Right lobe of liver (tissue), 6 donors: ENCODE measurements around the gene NENF. TPM values are rescaled to one million over a fixed set of nuclear protein-coding genes. Genes with fewer than 3 reads are reported as not detected.
A peak's percentile ranks its signal among the peaks of the same experiment; 100 is the strongest.
"Not testable (repeated sequence)": the region's sequence is repeated elsewhere in the genome, so short reads cannot be mapped to it uniquely, and the experiment has no call there.

Experiments used
- ATAC-seq, 4 donors: fragments of 200-7000 bp; cut with Tn5 transposase; one replicate each; pipeline ENCODE4 v1.9.1; 2020; ENCODE audit warnings: mild to moderate bottlenecking in 4 of 4, moderate library complexity in 4 of 4
- DNase-seq, 3 donors: peaks; one replicate each; pipeline ENCODE4 v3.0.0-alpha.2; 2020
- H3K27ac ChIP-seq, 3 donors: fragments of 200-600 bp; one replicate each; pipeline ENCODE4 v1.8.0; 2022
- H3K27me3 ChIP-seq, 2 donors: fragments of 200-600 bp; one replicate each; pipeline ENCODE4 v1.8.0; 2022
- H3K36me3 ChIP-seq, 4 donors: fragments of 200-600 bp; sonication (generic) in 1 of 4; one replicate each; pipeline versions ENCODE4 v1.5.1 to v1.8.0; 2017 to 2022; ENCODE audit warnings: control low read depth in 1 of 4
- H3K4me1 ChIP-seq, 4 donors: fragments of 200-600 bp; sonication (generic) in 1 of 4; one replicate each; pipeline versions ENCODE4 v1.5.1 to v1.8.0; 2017 to 2022; ENCODE audit warnings: control low read depth in 1 of 4
- H3K4me3 ChIP-seq, 3 donors: fragments of 200-600 bp; one replicate each; pipeline ENCODE4 v1.8.0; 2022
- H3K9me3 ChIP-seq, 4 donors: fragments of 200-600 bp; sonication (generic) in 1 of 4; one replicate each; pipeline versions ENCODE4 v1.5.1 to v1.8.0; 2017 to 2022; ENCODE audit warnings: control low read depth in 1 of 4
- POLR2A ChIP-seq: fragments of 450-650 bp; IDR thresholded peaks from one replicate; pipeline ENCODE4 v1.6.1; 2017; ENCODE audit warnings: antibody characterized with exemption, mild to moderate bottlenecking
- WGBS: methylation state at CpG from one replicate; pipeline ENCODE4 v1.1.6; 2018; ENCODE audit warnings: low coverage, low lambda C conversion rate; ENCODE audit not compliant: insufficient coverage; ENCODE audit errors: missing lambda C conversion rate; 5-methylcytosine and 5-hydroxymethylcytosine counted together
- intact Hi-C, 2 donors: fragments of 100-400 bp; cut with DNase I; formaldehyde crosslinking; loops; one replicate each; pipeline versions ENCODE4 v1.11.2 to v1.14.1; 2022
- long read RNA-seq: library from polyadenylated mRNA; unstranded; transcript quantifications from one replicate; pipeline ENCODE4 v2.0.0, GENCODE V29; 2019
- total RNA-seq, 6 experiments: library from RNA; depleted of rRNA in 2 of 6; stranded (reverse); fragments of >200 nt in 2 of 6; fragmentation: NEBNext Ultra II Directional in 3 of 6; extraction: Animal tissue kit (Norgen Biotek cat#: 25700) in 3 of 6; gene quantifications; one replicate each; pipeline versions ENCODE4 v1.1.0 to v1.2.4, GENCODE V29; 2016 to 2023
- TF ChIP-seq, protein P1 (sequence below), 4 donors: fragments of 200-600 bp in 3 of 4; fragments of 450-650 bp in 1 of 4; IDR thresholded peaks; one replicate each; pipeline versions ENCODE4 v1.5.1 to v1.8.0; 2016 to 2022; ENCODE audit warnings: antibody characterized with exemption in 4 of 4, mild to moderate bottlenecking in 2 of 4
- donor health status: DM: no; HTN: yes; CAD: no.
- donor health status: DM: no; HTN: no; CAD: no.
- donor health status: DM: no; HTN: no; CAD: no.
- donor health status: DM: no; HTN: yes; CAD: no.
- donor health status: DM: no; HTN: yes; CAD: no.

NENF gene
- total RNA-seq: 10 to 100 TPM; 23.0 to 49.0 (median 27.9) TPM
- long read RNA-seq, partial matches to known transcripts: 1 of 3 reads
- long read RNA-seq, other reads (novel, unspliced or antisense): 0 of 3 reads

DNA sequence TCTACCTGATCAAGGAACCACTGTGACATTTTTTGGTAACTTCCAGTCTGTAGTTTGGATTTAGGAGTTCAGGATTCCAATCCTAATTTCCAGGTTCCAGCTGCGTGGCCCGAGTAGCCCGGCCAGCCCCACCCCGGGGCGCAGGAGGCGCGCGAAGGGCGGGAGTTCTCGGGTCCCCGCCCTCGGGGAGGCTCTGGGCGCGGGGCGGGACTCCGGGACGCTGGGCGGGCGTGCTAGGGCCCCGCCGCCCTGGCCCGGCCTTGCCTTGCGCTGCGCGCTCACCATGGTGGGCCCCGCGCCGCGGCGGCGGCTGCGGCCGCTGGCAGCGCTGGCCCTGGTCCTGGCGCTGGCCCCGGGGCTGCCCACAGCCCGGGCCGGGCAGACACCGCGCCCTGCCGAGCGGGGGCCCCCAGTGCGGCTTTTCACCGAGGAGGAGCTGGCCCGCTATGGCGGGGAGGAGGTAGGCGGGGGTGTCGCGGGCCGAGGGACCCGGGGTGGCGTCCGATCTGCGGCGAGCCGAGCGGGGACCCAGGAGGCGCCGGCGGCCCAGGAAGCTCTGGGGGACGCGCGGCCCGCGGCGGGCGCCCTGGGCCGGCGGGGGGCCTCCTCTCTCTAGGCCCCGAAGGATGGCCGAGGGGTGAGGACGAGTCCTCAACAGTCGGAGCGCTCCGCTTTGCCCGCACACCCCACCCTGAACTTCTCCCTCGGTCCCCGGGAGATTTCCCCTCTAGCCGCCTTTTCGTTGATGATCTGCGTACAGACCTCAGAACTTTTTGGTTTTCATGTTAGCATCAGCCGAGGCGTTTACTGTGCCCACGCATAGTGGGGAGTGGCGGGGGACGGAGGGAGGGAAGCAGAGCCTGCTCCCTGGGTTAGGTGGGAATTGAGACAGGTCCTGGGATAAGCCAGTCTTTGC lies at the start of gene NENF:
Gene NENF, plus strand, starts transcription at position 260 of the 916 bp plus-strand sequence. Its CDS starts 24 bp downstream, at position 284.
- ATAC-seq (peak; percentile 100), DNase-seq (peak; percentile 87 to 89 (median 89))
- H3K4me1 ChIP-seq: peaks cover 0 to 5% (median 0%) of the 10 kb centered on the region in 4 donors
- H3K36me3 ChIP-seq: no peaks in the 10 kb centered on the region
- H3K27ac ChIP-seq: peak within 1 kb of the TSS; percentile 33 to 44 (median 38)
- TF ChIP-seq, protein P1, sequence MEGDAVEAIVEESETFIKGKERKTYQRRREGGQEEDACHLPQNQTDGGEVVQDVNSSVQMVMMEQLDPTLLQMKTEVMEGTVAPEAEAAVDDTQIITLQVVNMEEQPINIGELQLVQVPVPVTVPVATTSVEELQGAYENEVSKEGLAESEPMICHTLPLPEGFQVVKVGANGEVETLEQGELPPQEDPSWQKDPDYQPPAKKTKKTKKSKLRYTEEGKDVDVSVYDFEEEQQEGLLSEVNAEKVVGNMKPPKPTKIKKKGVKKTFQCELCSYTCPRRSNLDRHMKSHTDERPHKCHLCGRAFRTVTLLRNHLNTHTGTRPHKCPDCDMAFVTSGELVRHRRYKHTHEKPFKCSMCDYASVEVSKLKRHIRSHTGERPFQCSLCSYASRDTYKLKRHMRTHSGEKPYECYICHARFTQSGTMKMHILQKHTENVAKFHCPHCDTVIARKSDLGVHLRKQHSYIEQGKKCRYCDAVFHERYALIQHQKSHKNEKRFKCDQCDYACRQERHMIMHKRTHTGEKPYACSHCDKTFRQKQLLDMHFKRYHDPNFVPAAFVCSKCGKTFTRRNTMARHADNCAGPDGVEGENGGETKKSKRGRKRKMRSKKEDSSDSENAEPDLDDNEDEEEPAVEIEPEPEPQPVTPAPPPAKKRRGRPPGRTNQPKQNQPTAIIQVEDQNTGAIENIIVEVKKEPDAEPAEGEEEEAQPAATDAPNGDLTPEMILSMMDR (IDR thresholded peaks at IDR 0.05): no peak
- TF ChIP-seq POLR2A: peak; percentile 82
- intact Hi-C loops: no loop called here
- WGBS: 2% methylated on average over 22 of the region's 86 CpGs
- peak within 1 kb of the TSS; percentile 67 to 80 (median 71) for H3K4me3 ChIP-seq
- H3K27me3 ChIP-seq: no peaks in the 10 kb centered on the region
- no peaks in the 10 kb centered on the region for H3K9me3 ChIP-seq

GRCh38 chr1:212386029-212386428 lies 46.7 kb upstream of the NENF start:
- no peaks in the 10 kb centered on the region for H3K27me3 ChIP-seq

DNA sequence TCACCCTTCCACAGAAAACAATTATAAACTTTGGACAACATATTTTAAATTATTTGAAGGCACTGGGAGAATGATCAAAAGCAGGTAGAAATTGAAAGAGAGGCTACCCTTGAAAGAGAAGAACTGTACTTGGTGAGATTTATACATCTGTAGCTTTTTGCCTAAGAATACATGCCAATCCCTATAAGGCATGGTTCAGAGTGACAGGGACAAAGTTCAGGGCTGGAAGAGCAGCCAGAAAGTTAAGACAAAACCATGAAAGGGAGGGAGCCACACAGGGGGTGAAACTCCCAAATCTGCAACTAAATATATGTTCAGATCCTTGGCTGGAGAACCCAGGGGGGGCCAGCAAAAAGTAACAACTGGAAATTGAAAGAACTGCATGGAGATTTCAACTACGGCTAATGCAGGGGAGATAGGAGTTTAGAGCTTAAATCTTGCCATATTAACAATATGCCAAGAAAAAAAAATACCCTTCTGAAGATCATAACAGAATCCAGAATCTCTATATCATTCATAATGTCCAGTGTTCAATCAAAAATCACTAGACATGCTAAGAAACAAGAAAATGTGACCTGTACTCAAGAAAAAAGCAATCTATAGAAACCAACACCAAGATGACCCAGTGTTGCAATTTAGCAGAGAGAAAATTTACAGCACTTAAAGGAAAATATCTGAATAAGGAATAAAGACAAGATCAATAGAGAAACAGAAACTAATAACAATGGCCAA lies 43.6 kb upstream of the NENF start:
- Histone ChIP-seq H3K27ac (no peak overlapping the region), H3K9me3 (no peaks in the 10 kb centered on the region), H3K27me3 (no peaks in the 10 kb centered on the region), H3K4me1 (no peaks in the 10 kb centered on the region), H3K36me3 (no peaks in the 10 kb centered on the region), H3K4me3 (no peak overlapping the region)
- DNase-seq (no peak), ATAC-seq (no peak)
- TF ChIP-seq, protein P1 (IDR thresholded peaks at IDR 0.05): no peak
- TF ChIP-seq POLR2A: no peak
- no CpG with 5 or more reads among the region's 1 CpG for WGBS
- intact Hi-C loops: no loop called here

More at GRCh38 chr1:212386029-212386428, 46.7 kb upstream of the NENF start:
- H3K4me1 ChIP-seq: no peaks in the 10 kb centered on the region
- ATAC-seq (peak in 2 of 4 donors; percentile 27 to 37), DNase-seq (no peak)
- intact Hi-C loops: no loop called here
- 100% methylated on average over 1 of the region's 1 CpG for WGBS
- H3K27ac ChIP-seq: no peak overlapping the region
- H3K36me3 ChIP-seq: no peaks in the 10 kb centered on the region
- TF ChIP-seq POLR2A: no peak
- TF ChIP-seq, protein P1 (IDR thresholded peaks at IDR 0.05): no peak
- H3K4me3 ChIP-seq: no peak overlapping the region
- H3K9me3 ChIP-seq: no peaks in the 10 kb centered on the region

DNA sequence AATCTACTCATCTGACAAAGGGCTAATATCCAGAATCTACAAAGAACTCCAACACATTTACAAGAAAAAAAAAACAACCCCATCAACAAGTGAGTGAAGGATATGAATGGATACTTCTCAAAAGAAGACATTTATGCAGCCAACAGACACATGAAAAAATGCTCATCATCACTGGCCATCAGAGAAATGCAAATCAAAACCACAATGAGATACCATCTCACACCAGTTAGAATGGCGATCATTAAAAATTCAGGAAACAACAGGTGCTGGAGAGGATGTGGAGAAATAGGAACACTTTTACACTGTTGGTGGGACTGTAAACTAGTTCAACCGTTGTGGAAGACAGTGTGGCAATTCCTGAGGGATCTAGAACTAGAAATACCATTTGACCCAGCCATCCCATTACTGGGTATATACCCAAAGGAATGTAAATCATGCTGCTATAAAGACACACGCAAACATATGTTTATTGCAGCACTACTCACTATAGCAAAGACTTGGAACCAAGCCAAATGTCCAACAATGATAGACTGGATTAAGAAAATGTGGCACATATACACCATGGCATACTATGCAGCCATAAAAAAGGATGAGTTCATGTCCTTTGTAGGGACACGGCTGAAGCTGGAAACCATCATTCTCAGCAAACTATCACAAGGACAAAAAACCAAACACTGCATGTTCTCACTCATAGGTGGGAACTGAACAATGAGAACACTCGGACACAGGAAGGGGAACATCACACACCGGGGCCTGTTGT lies 36.9 kb upstream of the NENF start:
- H3K9me3 ChIP-seq, intact Hi-C loops, DNase-seq, H3K4me1 ChIP-seq, H3K4me3 ChIP-seq, ATAC-seq, H3K27ac ChIP-seq, H3K36me3 ChIP-seq, H3K27me3 ChIP-seq: not testable (repeated sequence)
- WGBS: 73% methylated on average over 4 of the region's 6 CpGs
